HEK293 (cell line): ENCODE data around the gene CLDN15.
A peak's percentile ranks its signal among the peaks of the same experiment; 100 is the strongest.

ENCODE experiments used
- CTCF ChIA-PET: fragments of 350-600 bp; formaldehyde crosslinking; extraction: SDS; loops from one replicate; lab custom pipeline; 2021; ENCODE audit warnings: antibody characterized with exemption; lab: Yijun Ruan, JAX
- POLR2A ChIA-PET: fragments of 300-600 bp; formaldehyde crosslinking; extraction: SDS; loops from one replicate; lab custom pipeline; 2020; ENCODE audit warnings: antibody characterized with exemption, inconsistent platforms; lab: Yijun Ruan, JAX
- H3K27ac ChIP-seq: fragments of 200-500 bp; sonication (Bioruptor generic); 2 replicates; pipeline ENCODE4 v1.5.1; 2014; ENCODE audit warnings: low read depth, low read length, control low read depth, inconsistent platforms; ENCODE audit errors: extremely low read depth
- H3K36me3 ChIP-seq, 2 experiments: fragments of 200-500 bp in 1 of 2; sonication (Bioruptor generic) in 1 of 2; 1 replicate in 1 of 2; 2 replicates in 1 of 2; pipeline ENCODE4 v1.5.1; 2014 to 2017; ENCODE audit warnings: inconsistent platforms in 2 of 2, low read length in 2 of 2; ENCODE audit not compliant: control insufficient read depth in 2 of 2, insufficient read depth in 1 of 2
- H3K4me1 ChIP-seq: fragments of 200-500 bp; sonication (Bioruptor generic); 2 replicates; pipeline ENCODE4 v1.5.1; 2014; ENCODE audit warnings: mild to moderate bottlenecking, low read length, inconsistent platforms; ENCODE audit not compliant: control insufficient read depth, insufficient read depth
- H3K4me3 ChIP-seq: 2 replicates; pipeline ENCODE4 v1.5.1; 2011; ENCODE audit warnings: low read depth, mild to moderate bottlenecking, control low read depth, low read length, moderate library complexity
- H3K9me3 ChIP-seq: fragments of 200-500 bp; sonication (Bioruptor generic); 2 replicates; pipeline ENCODE4 v1.5.1; 2014; ENCODE audit warnings: low read depth, low read length, inconsistent platforms; ENCODE audit not compliant: control insufficient read depth, insufficient read depth
- GLIS1 ChIP-seq: fragments of 450-650 bp; formaldehyde crosslinking; IDR thresholded peaks from 2 replicates; pipeline ENCODE4 v1.5.1; 2016; ENCODE audit warnings: missing biosample characterization, missing genetic modification characterization
- GLIS2 ChIP-seq: fragments of 450-650 bp; formaldehyde crosslinking; IDR thresholded peaks from 2 replicates; pipeline ENCODE4 v1.5.1; 2016; ENCODE audit warnings: missing biosample characterization, missing genetic modification characterization
- MEIS1 ChIP-seq: sonication (generic); formaldehyde crosslinking; IDR thresholded peaks from 2 replicates; pipeline ENCODE4 v1.8.1; 2022; ENCODE audit warnings: missing genetic modification reagents, mild to moderate bottlenecking, borderline replicate concordance
- SCRT2 ChIP-seq: fragments of 450-650 bp; formaldehyde crosslinking; IDR thresholded peaks from 2 replicates; pipeline ENCODE4 v1.5.1; 2016; ENCODE audit warnings: missing biosample characterization, missing genetic modification characterization
- ZBTB10 ChIP-seq: fragments of 450-650 bp; formaldehyde crosslinking; IDR thresholded peaks from 2 replicates; pipeline ENCODE4 v1.5.1; 2016; ENCODE audit warnings: missing biosample characterization, missing genetic modification characterization
- ZBTB20 ChIP-seq: fragments of 450-650 bp; formaldehyde crosslinking; IDR thresholded peaks from 2 replicates; pipeline ENCODE4 v1.5.1; 2016; ENCODE audit warnings: missing biosample characterization, missing genetic modification characterization
- ZFHX2 ChIP-seq: fragments of 450-650 bp; formaldehyde crosslinking; conservative IDR thresholded peaks from 2 replicates; pipeline ENCODE4 v1.5.1; 2016; ENCODE audit warnings: missing biosample characterization, missing genetic modification characterization
- ZFP37 ChIP-seq: fragments of 450-650 bp; formaldehyde crosslinking; IDR thresholded peaks from 2 replicates; pipeline ENCODE4 v1.5.1; 2016; ENCODE audit warnings: missing biosample characterization, missing genetic modification characterization
- ZNF10 ChIP-seq: fragments of 450-650 bp; formaldehyde crosslinking; IDR thresholded peaks from 2 replicates; pipeline ENCODE4 v1.5.1; 2017; ENCODE audit warnings: missing biosample characterization, missing genetic modification characterization
- ZNF132 ChIP-seq: fragments of 450-650 bp; formaldehyde crosslinking; IDR thresholded peaks from 2 replicates; pipeline ENCODE4 v1.5.1; 2017; ENCODE audit warnings: missing biosample characterization, missing genetic modification characterization, borderline replicate concordance
- ZNF169 ChIP-seq: fragments of 450-650 bp; formaldehyde crosslinking; IDR thresholded peaks from 2 replicates; pipeline ENCODE4 v1.5.1; 2016; ENCODE audit warnings: missing biosample characterization, missing genetic modification characterization
- ZNF174 ChIP-seq: fragments of 450-650 bp; formaldehyde crosslinking; IDR thresholded peaks from 2 replicates; pipeline ENCODE4 v1.5.0; 2017; ENCODE audit warnings: missing biosample characterization, mild to moderate bottlenecking, missing genetic modification characterization
- ZNF398 ChIP-seq: fragments of 450-650 bp; formaldehyde crosslinking; IDR thresholded peaks from 2 replicates; pipeline ENCODE4 v1.5.1; 2017; ENCODE audit warnings: missing biosample characterization, missing genetic modification characterization
- ZNF48 ChIP-seq: fragments of 450-650 bp; formaldehyde crosslinking; IDR thresholded peaks from 2 replicates; pipeline ENCODE4 v1.5.1; 2016; ENCODE audit warnings: missing biosample characterization, missing genetic modification characterization
- ZNF623 ChIP-seq: fragments of 450-650 bp; formaldehyde crosslinking; IDR thresholded peaks from 2 replicates; pipeline ENCODE4 v1.5.1; 2016; ENCODE audit warnings: missing biosample characterization, missing genetic modification characterization
- ZNF843 ChIP-seq: fragments of 450-650 bp; formaldehyde crosslinking; IDR thresholded peaks from 2 replicates; pipeline ENCODE4 v1.5.1; 2016; ENCODE audit warnings: missing biosample characterization, missing genetic modification characterization
- ZSCAN23 ChIP-seq: fragments of 450-650 bp; formaldehyde crosslinking; IDR thresholded peaks from 2 replicates; pipeline ENCODE4 v1.5.1; 2016; ENCODE audit warnings: missing biosample characterization, missing genetic modification characterization
- ZSCAN4 ChIP-seq: fragments of 450-650 bp; formaldehyde crosslinking; IDR thresholded peaks from 2 replicates; pipeline ENCODE4 v1.5.1; 2017; ENCODE audit warnings: missing biosample characterization, missing genetic modification characterization

CLDN15 gene

GRCh38 chr7:101217388-101218235, 20.0 kb downstream of the CLDN15 start, which contains the start of the genes PLOD3 and ZNHIT1 (continued):
- peak; percentile 40 for TF ChIP-seq ZNF398 (tag by site-specific recombination)
- TF ChIP-seq ZSCAN4 (tag by site-specific recombination) = no peak
- TF ChIP-seq ZNF169 (tag by site-specific recombination) = no peak
- no peak for TF ChIP-seq ZNF132 (tag by site-specific recombination)
- no peak for TF ChIP-seq MEIS1 (CRISPR knock-in tag)

GRCh38 chr7:101216860-101217387, 20.7 kb downstream of the CLDN15 start:
- ChIA-PET POLR2A (interaction anchor here (1.1 to 2.7 kb wide), 11 partner anchors 8 to 631 kb away, joined by 3 to 23 read pairs (median 6); partner anchors contain the start of genes CLDN15, FBXO24, FIS1 and LRCH4), CTCF (interaction anchor here (0.6 to 1.9 kb wide), 7 partner anchors 8 to 89 kb away, joined by 3 to 21 read pairs (median 4); partner anchors contain the start of gene FIS1)
- H3K4me1 ChIP-seq = 0 out of 2 replicates have a peak, but pooled peaks cover 3% of the 10 kb centered on the region
- H3K27ac ChIP-seq = peak overlapping the region; percentile 65; the same call in 1 of the 2 replicates
- TF ChIP-seq GLIS2 (tag by site-specific recombination) (peak; percentile 69; the same call in 1 of the 2 replicates), ZSCAN23 (no peak), ZNF10 (tag by site-specific recombination) (no peak), ZNF174 (tag by site-specific recombination) (no peak), GLIS1 (peak; percentile 45; the same call in 1 of the 2 replicates), ZBTB20 (tag by site-specific recombination) (peak; percentile 43; the same call in 1 of the 2 replicates), ZBTB10 (tag by site-specific recombination) (peak; percentile 26; the same call in 1 of the 2 replicates), ZNF843 (tag by site-specific recombination) (no peak)
- peaks cover 3 to 12% of the 10 kb centered on the region in 2 experiments; a peak in 2 of 3 replicates for H3K36me3 ChIP-seq
- no peaks in the 10 kb centered on the region for H3K9me3 ChIP-seq
- H3K4me3 ChIP-seq = peak overlapping the region; percentile 59

- H3K4me3 ChIP-seq = peak overlapping the region; percentile 59; the same call in 1 of the 2 replicates
- 0 out of 2 replicates have a peak, but pooled peaks cover 3% of the 10 kb centered on the region for H3K4me1 ChIP-seq
- no peaks in the 10 kb centered on the region for H3K9me3 ChIP-seq
- no peak overlapping the region for H3K27ac ChIP-seq
- no peak for TF ChIP-seq ZFP37 (tag by site-specific recombination)
- no peak for TF ChIP-seq ZFHX2 (tag by site-specific recombination)
- no peak for TF ChIP-seq ZNF623 (tag by site-specific recombination)
- no peak for TF ChIP-seq SCRT2
- no peak for TF ChIP-seq ZNF48
- ChIA-PET CTCF (no interaction called here), POLR2A (interaction anchor here (2.1 kb wide), 1 partner anchor 29 kb away, joined by 23 read pairs; the partner anchor contains the start of gene FIS1)
- peaks cover 3 to 19% of the 10 kb centered on the region in 2 experiments; a peak in 2 of 3 replicates for H3K36me3 ChIP-seq
Observed at GRCh38 chr7:101216001-101216859, 21.4 kb downstream of the CLDN15 start.
